Heart left ventricle (tissue), 16 donors: ENCODE data around the gene KNL1. TPM values are rescaled to one million over a fixed set of nuclear protein-coding genes. Genes with fewer than 3 reads are reported as not detected.

Experiments used
- ATAC-seq, 4 donors: fragments of 200-7000 bp; cut with Tn5 transposase; one replicate each; pipeline ENCODE4 v1.9.1; 2020 to 2022; ENCODE audit warnings: moderate library complexity in 4 of 4, mild to moderate bottlenecking in 3 of 4, moderate number of reproducible peaks in 1 of 4
- DNase-seq, 5 donors: peaks; one replicate each; pipeline ENCODE4 v3.0.0-alpha.2; 2020
- H3K27ac ChIP-seq, 12 donors: fragments of 200-600 bp; sonication (generic) in 4 of 12; one replicate each; pipeline versions ENCODE4 v1.5.0 to v1.8.0; 2016 to 2022; ENCODE audit warnings: mild to moderate bottlenecking in 2 of 12
- H3K27me3 ChIP-seq, 9 donors: fragments of 200-600 bp; sonication (generic) in 2 of 9; one replicate each; pipeline versions ENCODE4 v1.5.1 to v1.8.0; 2016 to 2022; ENCODE audit warnings: mild to moderate bottlenecking in 3 of 9
- H3K36me3 ChIP-seq, 9 donors: fragments of 200-600 bp; sonication (generic) in 2 of 9; one replicate each; pipeline versions ENCODE4 v1.5.0 to v1.8.0; 2018 to 2022; ENCODE audit warnings: mild to moderate bottlenecking in 2 of 9
- H3K4me1 ChIP-seq, 12 donors: fragments of 200-600 bp; sonication (generic) in 4 of 12; one replicate each; pipeline versions ENCODE4 v1.5.0 to v1.8.0; 2016 to 2022; ENCODE audit warnings: mild to moderate bottlenecking in 3 of 12
- H3K4me3 ChIP-seq, 12 donors: fragments of 200-600 bp; sonication (generic) in 4 of 12; one replicate each; pipeline versions ENCODE4 v1.5.0 to v1.8.0; 2017 to 2022; ENCODE audit warnings: mild to moderate bottlenecking in 9 of 12, moderate library complexity in 4 of 12
- H3K9me3 ChIP-seq, 12 donors: fragments of 200-600 bp; sonication (generic) in 4 of 12; one replicate each; pipeline versions ENCODE4 v1.5.0 to v1.8.0; 2016 to 2022; ENCODE audit warnings: mild to moderate bottlenecking in 1 of 12
- POLR2A ChIP-seq, 2 donors: fragments of 450-650 bp; IDR thresholded peaks; one replicate each; pipeline ENCODE4 v1.6.1; 2017; ENCODE audit warnings: antibody characterized with exemption in 2 of 2, mild to moderate bottlenecking in 2 of 2, moderate library complexity in 2 of 2
- WGBS, 4 donors: extraction: QIAGEN DNeasy Blood & Tissue Kit in 2 of 4; methylation state at CpG; one replicate each; pipeline versions ENCODE4 v1.1.5 to v1.1.7; 2013 to 2018; 5-methylcytosine and 5-hydroxymethylcytosine counted together
- intact Hi-C, 10 donors: fragments of 100-400 bp; cut with DNase I; formaldehyde crosslinking; loops; one replicate each; pipeline versions ENCODE4 v1.11.1 to v1.14.2; 2022
- polyA plus RNA-seq, 2 donors: library from polyadenylated mRNA; stranded (reverse); fragments of 200-250 nt; gene quantifications; one replicate each; pipeline ENCODE4 v1.2.3, GENCODE V29; 2013
- total RNA-seq, 9 donors: library from RNA; depleted of rRNA in 2 of 9; stranded (reverse); fragments of >200 nt in 2 of 9; fragmentation: NEBNext Ultra II Directional in 3 of 9; extraction: Animal tissue kit (Norgen Biotek cat#: 25700) in 3 of 9; gene quantifications; one replicate each; pipeline versions ENCODE4 v1.1.0 to v1.2.4, GENCODE V29; 2016 to 2023
- TF ChIP-seq, protein P1 (sequence below), 12 donors: fragments of 200-600 bp; sonication (generic) in 4 of 12; IDR thresholded peaks; one replicate each; pipeline versions ENCODE4 v1.5.0 to v1.8.0; 2018 to 2022; ENCODE audit warnings: antibody characterized with exemption in 12 of 12, mild to moderate bottlenecking in 5 of 12
- donor health status: ischemic (EF 13 %, LVEDD 7.1; RV severe dilation, severe dysfunction).
- donor health status: healthy with polysubstance abuse.
- donor health status: DM: no; HTN: yes; CAD: no.
- donor health status: DM: no; HTN: no; CAD: no.
- donor health status: ischemic (EF 25% LVEDD 6.9; RV normal size, moderate dysfunction).
- donor health status: ischemic (EF 25% LVEDD 5.7; RV mildly dilated, moderate dysfunction).
- donor health status: healthy.
- donor health status: DM: yes; HTN: yes; CAD: no.
- donor health status: ischemic (EF 35%, LVEDD 5.7; RV mildly dilated, moderate dysfunction).
- donor health status: nonischemic (EF 11% LVEDD 7.7; RV severe dilation, severe dysfunction).
- donor health status: DM: yes; HTN: yes; CAD: no.
- donor health status: PGD.
- donor health status: ischemic (EF 29% LVEDD 5.4; RV normal size, mild dysfunction).
- donor health status: nonischemic (EF 23%, LVEDD 6.1; RV moderate dilation, normal function).

The KNL1 gene
- total and polyA plus RNA-seq, 11 donors: 0.04 to 5.9 (median 0.62) TPM; not detected in 1

DNA sequence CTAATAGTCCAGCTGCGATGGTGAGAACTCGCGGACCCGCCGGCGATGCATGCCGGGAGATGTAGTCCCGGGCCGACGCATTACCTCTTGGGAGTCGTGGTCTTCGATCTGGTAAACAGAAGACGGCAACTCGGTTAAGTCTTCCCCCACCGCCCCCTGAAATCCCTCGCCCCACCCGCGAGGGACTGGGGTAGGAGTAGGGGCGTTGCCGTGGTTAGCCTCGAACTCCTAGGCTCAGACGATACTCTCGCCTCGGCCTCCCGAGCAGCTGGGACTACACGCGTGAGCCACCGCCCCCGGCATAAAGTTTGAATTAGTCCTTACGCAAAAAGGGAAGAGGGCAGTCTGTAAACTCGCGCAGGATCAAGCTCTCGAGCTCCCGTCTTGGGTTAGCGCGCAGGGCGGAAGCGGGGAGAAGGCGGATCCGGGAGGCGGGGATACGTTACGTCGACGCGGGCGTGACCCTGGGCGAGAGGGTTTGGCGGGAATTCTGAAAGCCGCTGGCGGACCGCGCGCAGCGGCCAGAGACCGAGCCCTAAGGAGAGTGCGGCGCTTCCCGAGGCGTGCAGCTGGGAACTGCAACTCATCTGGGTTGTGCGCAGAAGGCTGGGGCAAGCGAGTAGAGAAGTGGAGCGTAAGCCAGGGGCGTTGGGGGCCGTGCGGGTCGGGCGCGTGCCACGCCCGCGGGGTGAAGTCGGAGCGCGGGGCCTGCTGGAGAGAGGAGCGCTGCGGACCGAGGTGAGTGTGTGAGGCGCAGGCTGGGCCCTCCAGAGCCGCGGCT, 100.8 kb downstream of the KNL1 start, which contains the start of gene RAD51:
Gene RAD51 (plus strand): TSS at position 487 of the 781 bp plus-strand sequence. CDS start 3,585 bp downstream, outside the sequence.
- Histone ChIP-seq H3K36me3 (peaks cover 0 to 21% (median 9%) of the 10 kb centered on the region in 9 donors), H3K4me1 (peaks cover 0 to 21% (median 14%) of the 10 kb centered on the region in 12 donors), H3K9me3 (no peaks in the 10 kb centered on the region), H3K27me3 (no peaks in the 10 kb centered on the region), H3K4me3 (peak within 1 kb of the TSS; percentile 63 to 96 (median 84)), H3K27ac (peak within 1 kb of the TSS; percentile 93 to 100 (median 99))
- TF ChIP-seq, protein P1, sequence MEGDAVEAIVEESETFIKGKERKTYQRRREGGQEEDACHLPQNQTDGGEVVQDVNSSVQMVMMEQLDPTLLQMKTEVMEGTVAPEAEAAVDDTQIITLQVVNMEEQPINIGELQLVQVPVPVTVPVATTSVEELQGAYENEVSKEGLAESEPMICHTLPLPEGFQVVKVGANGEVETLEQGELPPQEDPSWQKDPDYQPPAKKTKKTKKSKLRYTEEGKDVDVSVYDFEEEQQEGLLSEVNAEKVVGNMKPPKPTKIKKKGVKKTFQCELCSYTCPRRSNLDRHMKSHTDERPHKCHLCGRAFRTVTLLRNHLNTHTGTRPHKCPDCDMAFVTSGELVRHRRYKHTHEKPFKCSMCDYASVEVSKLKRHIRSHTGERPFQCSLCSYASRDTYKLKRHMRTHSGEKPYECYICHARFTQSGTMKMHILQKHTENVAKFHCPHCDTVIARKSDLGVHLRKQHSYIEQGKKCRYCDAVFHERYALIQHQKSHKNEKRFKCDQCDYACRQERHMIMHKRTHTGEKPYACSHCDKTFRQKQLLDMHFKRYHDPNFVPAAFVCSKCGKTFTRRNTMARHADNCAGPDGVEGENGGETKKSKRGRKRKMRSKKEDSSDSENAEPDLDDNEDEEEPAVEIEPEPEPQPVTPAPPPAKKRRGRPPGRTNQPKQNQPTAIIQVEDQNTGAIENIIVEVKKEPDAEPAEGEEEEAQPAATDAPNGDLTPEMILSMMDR (IDR thresholded peaks at IDR 0.05): no peak
- peak in 1 of 2 donors; percentile 74 for TF ChIP-seq POLR2A (IDR thresholded peaks at IDR 0.05)
- intact Hi-C loops: loop anchor here in 6 of 10 donors (1.0 to 10.0 kb wide), 7 partner anchors 52 to 200 kb away; partner anchors contain the start of genes VPS18 (in 4 of the 6), KNL1 (in 3 of the 6) and RMDN3 (in 3 of the 6)
- 0 to 1% (median 1%) methylated on average over 61 to 81 of the region's 81 CpGs for WGBS, 4 donors
- ATAC-seq (peak; percentile 97 to 99 (median 99)), DNase-seq (peak; percentile 93 to 95 (median 95))

DNA sequence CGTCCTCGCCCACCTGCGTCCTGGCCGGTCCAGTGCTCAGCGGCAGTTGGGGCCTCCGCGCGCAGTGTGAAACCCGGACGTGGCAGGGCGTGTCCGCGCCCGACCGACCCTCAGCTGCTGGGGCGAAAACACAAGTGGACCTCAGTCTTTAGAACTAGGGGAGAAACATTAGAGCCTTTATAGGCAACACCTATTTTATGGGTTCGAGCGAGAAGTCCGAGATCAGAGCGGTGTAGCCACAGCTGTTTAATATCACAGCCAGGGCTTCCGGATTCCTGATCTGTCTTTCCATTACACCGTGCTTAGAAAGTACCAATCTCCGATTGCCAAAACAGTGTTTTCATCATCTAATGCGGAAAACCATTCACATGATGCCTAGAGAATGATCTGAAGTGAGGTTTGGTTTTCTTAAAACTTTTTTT, 101.4 kb downstream of the KNL1 start:
- intact Hi-C loops: loop anchor here in 5 of 10 donors (1.0 to 10.0 kb wide), 4 partner anchors 59 to 199 kb away; partner anchors contain the start of genes RMDN3 (in 3 of the 5), VPS18 (in 3 of the 5) and KNL1 (in 2 of the 5)

DNA sequence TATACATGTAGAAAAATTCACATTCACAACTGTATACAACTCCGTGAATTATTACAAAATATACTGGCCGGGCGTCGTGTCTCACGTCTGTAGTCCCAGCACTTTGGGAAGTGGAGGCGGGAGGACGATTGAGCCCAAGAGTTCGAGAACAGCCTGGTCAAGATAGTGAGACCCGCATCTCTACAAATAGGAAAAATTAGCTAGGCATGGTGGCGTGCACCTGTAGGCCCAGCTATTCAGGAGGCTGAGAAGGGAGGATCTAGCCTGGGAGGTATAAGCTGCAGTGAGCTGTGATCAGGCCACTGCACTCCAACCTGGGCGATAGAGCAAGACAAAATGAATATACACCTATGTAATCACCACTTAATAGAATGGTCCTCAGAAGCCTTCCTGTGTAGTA, 102.2 kb downstream of the KNL1 start:
- H3K36me3 ChIP-seq: peaks cover 0 to 21% (median 9%) of the 10 kb centered on the region in 9 donors
- H3K4me3 ChIP-seq: peak overlapping the region in 1 of 12 donors; percentile 83
- TF ChIP-seq POLR2A (IDR thresholded peaks at IDR 0.05): no peak
- TF ChIP-seq, protein P1 (IDR thresholded peaks at IDR 0.05): no peak
- H3K4me1 ChIP-seq: peaks cover 0 to 21% (median 14%) of the 10 kb centered on the region in 12 donors
- H3K27ac ChIP-seq: no peak overlapping the region
- H3K9me3 ChIP-seq: no peaks in the 10 kb centered on the region
- WGBS, 4 donors: 84 to 87% (median 85%) methylated on average over 11 of the region's 11 CpGs
- DNase-seq (no peak), ATAC-seq (no peak)
- intact Hi-C loops: loop anchor here in 4 of 10 donors (10.0 kb wide), 3 partner anchors 59 to 199 kb away; partner anchors contain the start of genes RMDN3 (in 3 of the 4), VPS18 (in 3 of the 4) and KNL1 (in 1 of the 4)
- no peaks in the 10 kb centered on the region for H3K27me3 ChIP-seq

More for the DNA sequence above, 101.4 kb downstream of the KNL1 start:
- H3K4me1 ChIP-seq: peaks cover 0 to 21% (median 14%) of the 10 kb centered on the region in 12 donors
- H3K36me3 ChIP-seq: peaks cover 0 to 21% (median 9%) of the 10 kb centered on the region in 9 donors
- H3K4me3 ChIP-seq: peak overlapping the region; percentile 63 to 96 (median 84)
- WGBS, 4 donors: 0 to 1% (median 1%) methylated on average over 14 to 24 of the region's 24 CpGs
- DNase-seq (no peak), ATAC-seq (peak in 1 of 4 donors; percentile 16)
- H3K27ac ChIP-seq: peak overlapping the region in 4 of 12 donors; percentile 93 to 99 (median 96)
- no peaks in the 10 kb centered on the region for H3K9me3 ChIP-seq
- TF ChIP-seq POLR2A (IDR thresholded peaks at IDR 0.05): no peak
- TF ChIP-seq, protein P1 (IDR thresholded peaks at IDR 0.05): no peak
- H3K27me3 ChIP-seq: no peaks in the 10 kb centered on the region
